GM10248 (cell line): ENCODE results near the gene CD74.

Experiments used
- CTCF ChIA-PET: fragments of 300-600 bp; sonication (Branson Sonifier 250); formaldehyde crosslinking; extraction: SDS; loops from one replicate; lab custom pipeline; 2021; ENCODE audit warnings: antibody characterized with exemption; lab: Yijun Ruan, JAX
- POLR2A ChIA-PET: fragments of 350-650 bp; sonication (Branson Sonifier 250); formaldehyde crosslinking; extraction: SDS; loops from one replicate; lab custom pipeline; 2020; ENCODE audit warnings: antibody characterized with exemption; lab: Yijun Ruan, JAX
- DNase-seq: peaks from one replicate; pipeline ENCODE4 v3.0.0; 2012; ENCODE audit errors: extremely low spot score
- TF ChIP-seq, protein P1 (sequence below): IDR thresholded peaks from 2 replicates; pipeline ENCODE4 v1.5.1; 2012; ENCODE audit warnings: mild to moderate bottlenecking, low read depth; ENCODE audit errors: extremely low read depth, missing control alignments, control extremely low read depth

The CD74 gene

GRCh38 chr5:150448952-150449516 is 36.3 kb upstream of the CD74 start:
- TF ChIP-seq, protein P1, sequence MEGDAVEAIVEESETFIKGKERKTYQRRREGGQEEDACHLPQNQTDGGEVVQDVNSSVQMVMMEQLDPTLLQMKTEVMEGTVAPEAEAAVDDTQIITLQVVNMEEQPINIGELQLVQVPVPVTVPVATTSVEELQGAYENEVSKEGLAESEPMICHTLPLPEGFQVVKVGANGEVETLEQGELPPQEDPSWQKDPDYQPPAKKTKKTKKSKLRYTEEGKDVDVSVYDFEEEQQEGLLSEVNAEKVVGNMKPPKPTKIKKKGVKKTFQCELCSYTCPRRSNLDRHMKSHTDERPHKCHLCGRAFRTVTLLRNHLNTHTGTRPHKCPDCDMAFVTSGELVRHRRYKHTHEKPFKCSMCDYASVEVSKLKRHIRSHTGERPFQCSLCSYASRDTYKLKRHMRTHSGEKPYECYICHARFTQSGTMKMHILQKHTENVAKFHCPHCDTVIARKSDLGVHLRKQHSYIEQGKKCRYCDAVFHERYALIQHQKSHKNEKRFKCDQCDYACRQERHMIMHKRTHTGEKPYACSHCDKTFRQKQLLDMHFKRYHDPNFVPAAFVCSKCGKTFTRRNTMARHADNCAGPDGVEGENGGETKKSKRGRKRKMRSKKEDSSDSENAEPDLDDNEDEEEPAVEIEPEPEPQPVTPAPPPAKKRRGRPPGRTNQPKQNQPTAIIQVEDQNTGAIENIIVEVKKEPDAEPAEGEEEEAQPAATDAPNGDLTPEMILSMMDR, result no peak
- ChIA-PET CTCF (interaction anchor here (0.7 to 3.3 kb wide), 13 partner anchors 10 to 398 kb away, joined by 3 to 29 read pairs (median 14); no protein-coding TSS in a partner anchor), POLR2A (interaction anchor here (0.6 to 2.0 kb wide), 4 partner anchors 34 to 41 kb away, joined by 4 to 24 read pairs (median 6); partner anchors contain the start of gene CD74)
- DNase-seq, result no peak

DNA sequence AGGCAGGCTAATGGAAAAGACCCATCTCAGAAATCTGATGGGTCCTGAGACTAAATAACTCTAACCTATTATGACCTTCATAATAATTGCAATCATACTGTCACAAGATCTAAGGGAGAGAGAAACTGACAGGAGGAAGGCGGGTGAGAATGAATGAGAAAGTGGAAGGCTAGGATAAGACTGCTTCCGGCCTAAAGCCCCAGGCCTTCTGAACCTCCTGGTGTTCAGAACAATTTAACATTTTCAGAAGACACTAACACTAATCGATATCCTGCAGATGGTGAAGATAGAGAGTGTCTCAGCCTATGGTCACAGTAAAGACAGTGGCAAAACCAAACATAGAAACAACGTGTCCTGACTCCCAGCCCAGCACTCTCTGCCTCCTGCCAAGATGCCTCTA is 35.6 kb upstream of the CD74 start:
- TF ChIP-seq, protein P1, result no peak
- CTCF ChIA-PET, result interaction anchor here (3.1 kb wide), 1 partner anchor 11 kb away, joined by 21 read pairs; no protein-coding TSS in a partner anchor
- POLR2A ChIA-PET, result no interaction called here
- no peak for DNase-seq

DNA sequence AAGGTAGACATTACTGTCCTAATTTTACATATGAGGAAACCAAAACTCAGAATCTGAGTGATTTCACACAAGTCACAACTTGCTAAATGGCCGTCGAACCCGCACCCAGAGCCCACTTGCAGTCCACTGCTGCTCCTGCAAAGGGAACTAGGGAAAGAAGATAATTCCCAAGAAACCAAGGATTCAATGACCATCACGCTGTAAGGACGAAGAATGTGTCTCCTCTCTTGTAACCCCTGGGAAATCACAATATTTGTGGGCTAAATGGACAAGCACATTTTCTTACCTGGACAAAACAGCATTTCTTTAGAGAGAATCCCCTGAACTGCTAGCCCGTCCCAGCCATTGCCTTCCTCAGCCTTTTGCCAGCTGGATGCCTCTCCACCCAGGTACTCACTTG is 34.5 kb upstream of the CD74 start:
- ChIA-PET POLR2A (no interaction called here), CTCF (interaction anchor here (1.1 to 3.1 kb wide), 2 partner anchors 10 to 254 kb away, joined by 3 to 21 read pairs; partner anchors contain the start of gene RBM22)
- TF ChIP-seq, protein P1, result no peak
- DNase-seq, result no peak

DNA sequence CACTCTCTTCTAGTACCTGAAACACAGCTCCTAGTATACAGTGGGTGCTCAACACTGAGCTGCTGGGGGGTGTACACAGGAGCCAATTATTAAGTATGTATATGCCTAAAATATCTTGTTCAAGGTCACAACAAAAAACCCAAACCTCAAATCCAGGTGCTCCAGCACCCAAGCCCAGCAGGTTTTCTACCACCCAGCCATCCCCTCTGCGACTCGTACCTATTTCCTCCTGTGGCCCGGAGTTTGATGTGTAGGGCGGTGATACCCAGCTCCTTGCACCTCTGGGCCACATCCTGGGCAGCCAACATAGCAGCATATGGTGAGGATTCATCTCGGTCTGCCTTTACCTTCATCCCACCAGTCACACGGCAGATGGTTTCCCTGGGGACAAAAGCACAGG is 33.9 kb upstream of the CD74 start:
- TF ChIP-seq, protein P1, result no peak
- DNase-seq, result no peak
- CTCF ChIA-PET, result interaction anchor here (1.1 to 3.1 kb wide), 2 partner anchors 9 to 254 kb away, joined by 3 to 21 read pairs; partner anchors contain the start of gene RBM22
- POLR2A ChIA-PET, result interaction anchor here (0.5 to 0.9 kb wide), 2 partner anchors 40 to 104 kb away, joined by 3 to 4 read pairs; no protein-coding TSS in a partner anchor

GRCh38 chr5:150446088-150446487 is 33.4 kb upstream of the CD74 start:
- ChIA-PET POLR2A (interaction anchor here (0.5 to 0.9 kb wide), 3 partner anchors 15 to 103 kb away, joined by 3 to 4 read pairs (median 3); no protein-coding TSS in a partner anchor), CTCF (interaction anchor here (1.5 to 3.1 kb wide), 2 partner anchors 9 to 36 kb away, joined by 3 to 21 read pairs; no protein-coding TSS in a partner anchor)
- DNase-seq, result no peak
- TF ChIP-seq, protein P1, result no peak

GRCh38 chr5:150444770-150445169 is 32.1 kb upstream of the CD74 start:
- POLR2A ChIA-PET, result interaction anchor here (0.5 to 1.4 kb wide), 5 partner anchors 21 to 1290 kb away, joined by 3 to 8 read pairs (median 6); partner anchors contain the start of gene CD74
- CTCF ChIA-PET, result interaction anchor here (1.0 to 1.5 kb wide), 5 partner anchors 9 to 46 kb away, joined by 3 to 7 read pairs (median 4); no protein-coding TSS in a partner anchor
- TF ChIP-seq, protein P1, result no peak
- no peak for DNase-seq
